ENCODE results near the gene NUP58. TPM values are rescaled to one million over a fixed set of nuclear protein-coding genes. Genes with fewer than 3 reads are reported as not detected.

NUP58 gene
- total RNA-seq, 4 donors from 2014 or later: 33.0 to 142 (median 84.2) TPM

DNA sequence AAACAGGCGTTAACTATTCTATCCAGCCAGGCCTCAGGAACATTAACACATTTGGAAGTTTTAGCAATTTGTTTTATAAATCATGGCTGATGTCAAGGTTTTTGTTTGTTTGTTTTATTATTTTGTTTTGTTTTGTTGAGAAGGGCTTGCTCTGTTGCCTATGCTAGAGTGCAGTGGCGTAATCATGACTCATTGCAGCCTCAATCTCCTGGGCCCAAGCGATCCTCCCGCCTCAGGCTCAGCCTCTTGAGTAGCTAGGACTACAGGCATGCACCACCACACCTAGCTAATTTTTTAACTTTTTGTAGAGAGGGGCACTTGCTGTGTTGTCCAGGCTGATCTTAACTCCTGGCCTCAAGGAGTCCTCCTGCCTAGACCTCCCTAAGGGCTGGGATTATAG lies 28.3 kb downstream of the NUP58 start:
- TF ChIP-seq EP300 (IDR thresholded peaks at IDR 0.05; ENCODE audit: low read depth) (no peak), POLR2AphosphoS5 (IDR thresholded peaks at IDR 0.05) (no peak), POLR2A (IDR thresholded peaks at IDR 0.05) (no peak)
- TF ChIP-seq, protein P1, sequence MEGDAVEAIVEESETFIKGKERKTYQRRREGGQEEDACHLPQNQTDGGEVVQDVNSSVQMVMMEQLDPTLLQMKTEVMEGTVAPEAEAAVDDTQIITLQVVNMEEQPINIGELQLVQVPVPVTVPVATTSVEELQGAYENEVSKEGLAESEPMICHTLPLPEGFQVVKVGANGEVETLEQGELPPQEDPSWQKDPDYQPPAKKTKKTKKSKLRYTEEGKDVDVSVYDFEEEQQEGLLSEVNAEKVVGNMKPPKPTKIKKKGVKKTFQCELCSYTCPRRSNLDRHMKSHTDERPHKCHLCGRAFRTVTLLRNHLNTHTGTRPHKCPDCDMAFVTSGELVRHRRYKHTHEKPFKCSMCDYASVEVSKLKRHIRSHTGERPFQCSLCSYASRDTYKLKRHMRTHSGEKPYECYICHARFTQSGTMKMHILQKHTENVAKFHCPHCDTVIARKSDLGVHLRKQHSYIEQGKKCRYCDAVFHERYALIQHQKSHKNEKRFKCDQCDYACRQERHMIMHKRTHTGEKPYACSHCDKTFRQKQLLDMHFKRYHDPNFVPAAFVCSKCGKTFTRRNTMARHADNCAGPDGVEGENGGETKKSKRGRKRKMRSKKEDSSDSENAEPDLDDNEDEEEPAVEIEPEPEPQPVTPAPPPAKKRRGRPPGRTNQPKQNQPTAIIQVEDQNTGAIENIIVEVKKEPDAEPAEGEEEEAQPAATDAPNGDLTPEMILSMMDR (IDR thresholded peaks at IDR 0.05): no peak
- no peak for DNase-seq
- Histone ChIP-seq H3K4me3 (no peak overlapping the region), H3K36me3 (peaks cover 2 to 75% (median 22%) of the 10 kb centered on the region in 4 donors), H3K27me3 (no peaks in the 10 kb centered on the region), H3K9me3 (no peaks in the 10 kb centered on the region), H3K4me1 (no peaks in the 10 kb centered on the region), H3K27ac (no peak overlapping the region)
- in situ Hi-C loops (cut with MboI; ENCODE audit: low pct_ligation_motif_present in 1 of 4, low pct_unique_long_range_greater_than_20kb in 1 of 4, low sequenced_read_pairs in 3 of 4) (no loop called here), intact Hi-C loops (cut with DNase I; ENCODE audit: low total_unique reads) (no loop called here)
- 93 to 96% methylated on average over 4 of the region's 4 CpGs for WGBS, 2 donors (ENCODE audit: low coverage in 1 of 2)

DNA sequence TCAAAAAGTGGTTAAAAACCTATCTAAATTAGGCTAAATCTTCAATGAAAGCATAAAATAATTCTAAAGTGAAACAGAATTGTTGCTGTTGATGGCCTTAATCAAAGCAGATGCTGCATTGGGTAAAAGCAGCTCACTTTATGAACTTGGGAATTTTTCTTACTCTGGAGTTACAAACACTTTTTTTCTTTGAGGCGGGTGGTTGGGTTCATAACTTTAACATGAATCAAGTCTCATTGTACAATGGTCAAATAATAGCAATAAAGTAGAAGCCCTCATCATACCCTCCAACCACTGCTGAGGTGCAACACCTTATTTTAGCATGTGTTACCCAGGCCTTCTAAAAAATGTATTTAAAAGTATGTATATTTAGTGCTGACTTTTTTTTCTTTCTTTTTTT lies 29.1 kb downstream of the NUP58 start:
- Histone ChIP-seq H3K9me3 (no peaks in the 10 kb centered on the region), H3K36me3 (peaks cover 0 to 66% (median 18%) of the 10 kb centered on the region in 4 donors), H3K27me3 (no peaks in the 10 kb centered on the region), H3K4me3 (no peak overlapping the region), H3K27ac (no peak overlapping the region), H3K4me1 (no peaks in the 10 kb centered on the region)
- DNase-seq: no peak
- WGBS, 2 donors (ENCODE audit: low coverage in 1 of 2): 71 to 100% methylated on average over 1 of the region's 1 CpG
- in situ Hi-C loops (cut with MboI; ENCODE audit: low pct_ligation_motif_present in 1 of 4, low pct_unique_long_range_greater_than_20kb in 1 of 4, low sequenced_read_pairs in 3 of 4): no loop called here
- TF ChIP-seq, protein P1 (IDR thresholded peaks at IDR 0.05): no peak
- TF ChIP-seq POLR2AphosphoS5 (IDR thresholded peaks at IDR 0.05) (no peak), EP300 (IDR thresholded peaks at IDR 0.05; ENCODE audit: low read depth) (no peak), POLR2A (IDR thresholded peaks at IDR 0.05) (no peak)
- intact Hi-C loops (cut with DNase I; ENCODE audit: low total_unique reads): no loop called here

DNA sequence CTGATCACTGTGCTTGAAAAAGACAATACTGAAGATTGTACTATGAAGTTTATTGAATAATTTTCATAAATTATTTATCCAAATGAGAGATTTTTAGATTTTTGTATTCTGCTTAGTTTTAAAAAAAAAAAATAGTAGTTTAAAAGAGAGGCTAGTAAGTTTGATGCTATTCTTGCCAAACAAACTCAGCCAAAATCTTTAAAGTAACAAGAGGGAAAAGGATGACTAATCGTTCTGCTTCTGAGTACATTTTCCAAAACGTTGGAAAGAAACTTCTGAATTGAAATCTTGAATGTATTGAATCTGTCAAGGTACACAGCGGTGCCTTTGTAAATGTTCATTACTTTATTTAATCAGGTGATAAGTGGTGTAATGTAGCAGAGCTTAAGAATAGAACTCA lies 34.4 kb downstream of the NUP58 start:
- no peak for DNase-seq
- Histone ChIP-seq H3K4me3 (no peak overlapping the region), H3K36me3 (peaks cover 0 to 43% (median 13%) of the 10 kb centered on the region in 4 donors), H3K27ac (no peak overlapping the region), H3K4me1 (no peaks in the 10 kb centered on the region), H3K27me3 (no peaks in the 10 kb centered on the region), H3K9me3 (no peaks in the 10 kb centered on the region)
- 57 to 62% methylated on average over 3 of the region's 3 CpGs for WGBS, 2 donors (ENCODE audit: low coverage in 1 of 2)
- TF ChIP-seq, protein P1 (IDR thresholded peaks at IDR 0.05): no peak
- TF ChIP-seq POLR2AphosphoS5 (IDR thresholded peaks at IDR 0.05) (no peak), EP300 (IDR thresholded peaks at IDR 0.05; ENCODE audit: low read depth) (no peak), POLR2A (IDR thresholded peaks at IDR 0.05) (no peak)
- in situ Hi-C loops (cut with MboI; ENCODE audit: low pct_ligation_motif_present in 1 of 4, low pct_unique_long_range_greater_than_20kb in 1 of 4, low sequenced_read_pairs in 3 of 4): no loop called here
- intact Hi-C loops (cut with DNase I; ENCODE audit: low total_unique reads): no loop called here

DNA sequence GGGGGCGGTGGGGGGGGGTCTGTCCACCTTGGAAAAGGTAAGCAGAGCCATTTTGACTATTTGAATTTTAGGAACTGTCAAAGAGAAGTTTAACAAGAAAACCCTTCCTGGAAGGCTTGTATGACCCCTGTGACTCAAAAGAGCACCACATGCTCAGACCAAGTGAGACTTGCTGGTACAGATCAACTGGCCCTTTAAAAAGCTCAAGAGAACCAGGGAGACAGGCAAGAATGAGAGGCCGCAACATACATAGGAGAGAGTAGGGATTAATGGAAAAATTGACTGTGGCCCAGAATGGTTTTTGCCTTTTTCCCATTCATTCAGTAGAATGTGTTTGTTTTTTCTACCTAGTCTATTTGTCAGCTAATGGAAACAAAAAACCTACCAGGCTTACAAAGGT lies 44.2 kb downstream of the NUP58 start:
- TF ChIP-seq EP300 (IDR thresholded peaks at IDR 0.05; ENCODE audit: low read depth) (no peak), POLR2AphosphoS5 (IDR thresholded peaks at IDR 0.05) (no peak), POLR2A (IDR thresholded peaks at IDR 0.05) (no peak)
- TF ChIP-seq, protein P1 (IDR thresholded peaks at IDR 0.05): no peak
- WGBS, 2 donors (ENCODE audit: low coverage in 1 of 2): 87 to 92% methylated on average over 1 to 2 of the region's 2 CpGs
- Histone ChIP-seq H3K27ac (no peak overlapping the region), H3K4me1 (no peaks in the 10 kb centered on the region), H3K9me3 (no peaks in the 10 kb centered on the region), H3K4me3 (no peak overlapping the region), H3K27me3 (no peaks in the 10 kb centered on the region), H3K36me3 (no peaks in the 10 kb centered on the region)
- in situ Hi-C loops (cut with MboI; ENCODE audit: low pct_ligation_motif_present in 1 of 4, low pct_unique_long_range_greater_than_20kb in 1 of 4, low sequenced_read_pairs in 3 of 4): no loop called here
- intact Hi-C loops (cut with DNase I; ENCODE audit: low total_unique reads): no loop called here
- no peak for DNase-seq
